Peyer's patch (tissue), 4 donors: ENCODE data around the gene DBP. TPM values are rescaled to one million over a fixed set of nuclear protein-coding genes. Genes with fewer than 3 reads are reported as not detected.

Experiments used
- DNase-seq, 3 donors: peaks; one replicate each; pipeline ENCODE4 v3.0.0-alpha.2; 2017 to 2019
- H3K27ac ChIP-seq, 4 donors: fragments of 200-600 bp; sonication (generic); one replicate each; pipeline ENCODE4 v1.5.1; 2016 to 2019
- H3K27me3 ChIP-seq, 2 donors: fragments of 200-600 bp; sonication (generic); one replicate each; pipeline ENCODE4 v1.5.1; 2019
- H3K36me3 ChIP-seq, 3 donors: fragments of 200-600 bp; sonication (generic); one replicate each; pipeline ENCODE4 v1.5.1; 2016 to 2019
- H3K4me1 ChIP-seq, 4 donors: fragments of 200-600 bp; sonication (generic); one replicate each; pipeline ENCODE4 v1.5.1; 2016 to 2019
- H3K4me3 ChIP-seq, 4 donors: fragments of 200-600 bp; sonication (generic); 1 replicate in 3 of 4; 2 replicates in 1 of 4; pipeline ENCODE4 v1.5.1; 2016 to 2019; ENCODE audit warnings: mild to moderate bottlenecking in 1 of 4
- H3K9me3 ChIP-seq, 4 donors: fragments of 200-600 bp; sonication (generic); one replicate each; pipeline ENCODE4 v1.5.1; 2016 to 2019; ENCODE audit warnings: mild to moderate bottlenecking in 1 of 4
- POLR2A ChIP-seq, 2 donors: fragments of 450-650 bp; IDR thresholded peaks; one replicate each; pipeline ENCODE4 v1.5.1; 2017; ENCODE audit warnings: antibody characterized with exemption in 2 of 2, mild to moderate bottlenecking in 2 of 2, moderate library complexity in 2 of 2
- total RNA-seq, 4 donors: library from RNA; depleted of rRNA; stranded (reverse); fragments of >200 nt; gene quantifications; one replicate each; pipeline ENCODE4 v1.1.0, GENCODE V29; 2016
- TF ChIP-seq, protein P1 (sequence below), 6 experiments: fragments of 450-650 bp in 4 of 6; fragments of 200-600 bp in 2 of 6; sonication (generic) in 1 of 6; IDR thresholded peaks; one replicate each; pipeline ENCODE4 v1.5.1; 2017 to 2019; ENCODE audit warnings: antibody characterized with exemption in 6 of 6, mild to moderate bottlenecking in 3 of 6, moderate library complexity in 1 of 6

The DBP gene
- total RNA-seq, 4 donors from 2014 or later: 9.9 to 51.5 (median 35.8) TPM

DNA sequence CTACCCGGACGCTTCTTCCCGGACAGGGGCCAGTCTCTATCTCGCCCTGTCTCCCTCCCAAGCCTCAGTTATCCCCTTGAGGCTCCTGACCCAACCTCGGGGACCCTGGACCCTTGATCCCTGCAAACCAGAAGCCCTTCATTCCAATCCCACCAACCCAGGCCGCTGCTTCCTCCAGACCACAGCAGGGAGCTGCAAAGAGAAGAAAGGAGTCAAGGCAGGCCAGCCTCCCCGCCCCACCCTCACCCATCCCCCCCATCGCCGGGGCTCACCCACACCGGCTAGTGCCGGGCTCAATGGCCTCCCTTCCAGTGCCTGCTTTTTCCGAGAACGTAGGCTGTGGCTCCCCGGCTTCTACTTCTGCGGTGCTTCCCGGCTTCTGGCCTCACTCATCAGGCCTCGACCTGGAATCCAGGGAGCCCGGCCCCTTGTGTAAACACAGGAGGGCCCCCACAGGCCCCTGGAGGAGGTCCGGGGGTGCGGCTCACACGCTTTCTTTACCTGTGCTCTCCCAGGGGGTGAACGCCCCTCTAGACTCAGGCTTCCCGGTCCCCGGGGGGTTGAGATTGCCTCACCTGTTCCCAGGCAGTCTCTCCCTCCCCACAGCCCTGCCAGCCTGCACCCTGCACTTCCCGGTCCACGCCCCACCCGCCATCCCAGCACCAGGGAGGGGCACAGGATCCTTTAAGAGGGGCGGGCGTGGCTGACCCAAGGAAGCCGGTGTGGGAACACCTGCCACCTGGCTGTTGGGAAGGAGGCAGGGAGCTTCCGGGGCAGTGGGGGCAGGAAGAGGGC, 22.5 kb downstream of the DBP start, which contains the start of gene FAM83E:
Gene FAM83E (minus strand): TSS at position 641 of the 795 bp plus-strand sequence. CDS start 1,704 bp downstream, outside the sequence.
- Histone ChIP-seq H3K27ac (peak within 1 kb of the TSS; percentile 10 to 97 (median 92)), H3K4me1 (peaks cover 4 to 30% (median 11%) of the 10 kb centered on the region in 4 donors), H3K9me3 (no peaks in the 10 kb centered on the region), H3K27me3 (no peaks in the 10 kb centered on the region), H3K36me3 (peaks cover 0 to 34% (median 0%) of the 10 kb centered on the region in 3 donors), H3K4me3 (peak within 1 kb of the TSS in 3 of 4 donors; percentile 30 to 62 (median 56))
- TF ChIP-seq, protein P1, sequence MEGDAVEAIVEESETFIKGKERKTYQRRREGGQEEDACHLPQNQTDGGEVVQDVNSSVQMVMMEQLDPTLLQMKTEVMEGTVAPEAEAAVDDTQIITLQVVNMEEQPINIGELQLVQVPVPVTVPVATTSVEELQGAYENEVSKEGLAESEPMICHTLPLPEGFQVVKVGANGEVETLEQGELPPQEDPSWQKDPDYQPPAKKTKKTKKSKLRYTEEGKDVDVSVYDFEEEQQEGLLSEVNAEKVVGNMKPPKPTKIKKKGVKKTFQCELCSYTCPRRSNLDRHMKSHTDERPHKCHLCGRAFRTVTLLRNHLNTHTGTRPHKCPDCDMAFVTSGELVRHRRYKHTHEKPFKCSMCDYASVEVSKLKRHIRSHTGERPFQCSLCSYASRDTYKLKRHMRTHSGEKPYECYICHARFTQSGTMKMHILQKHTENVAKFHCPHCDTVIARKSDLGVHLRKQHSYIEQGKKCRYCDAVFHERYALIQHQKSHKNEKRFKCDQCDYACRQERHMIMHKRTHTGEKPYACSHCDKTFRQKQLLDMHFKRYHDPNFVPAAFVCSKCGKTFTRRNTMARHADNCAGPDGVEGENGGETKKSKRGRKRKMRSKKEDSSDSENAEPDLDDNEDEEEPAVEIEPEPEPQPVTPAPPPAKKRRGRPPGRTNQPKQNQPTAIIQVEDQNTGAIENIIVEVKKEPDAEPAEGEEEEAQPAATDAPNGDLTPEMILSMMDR (IDR thresholded peaks at IDR 0.05): peak in 3 of 6 experiments; percentile 41 to 61 (median 50)
- TF ChIP-seq POLR2A (IDR thresholded peaks at IDR 0.05): peak; percentile 85 to 93
- DNase-seq: peak in 2 of 3 donors; percentile 95 to 97

DNA sequence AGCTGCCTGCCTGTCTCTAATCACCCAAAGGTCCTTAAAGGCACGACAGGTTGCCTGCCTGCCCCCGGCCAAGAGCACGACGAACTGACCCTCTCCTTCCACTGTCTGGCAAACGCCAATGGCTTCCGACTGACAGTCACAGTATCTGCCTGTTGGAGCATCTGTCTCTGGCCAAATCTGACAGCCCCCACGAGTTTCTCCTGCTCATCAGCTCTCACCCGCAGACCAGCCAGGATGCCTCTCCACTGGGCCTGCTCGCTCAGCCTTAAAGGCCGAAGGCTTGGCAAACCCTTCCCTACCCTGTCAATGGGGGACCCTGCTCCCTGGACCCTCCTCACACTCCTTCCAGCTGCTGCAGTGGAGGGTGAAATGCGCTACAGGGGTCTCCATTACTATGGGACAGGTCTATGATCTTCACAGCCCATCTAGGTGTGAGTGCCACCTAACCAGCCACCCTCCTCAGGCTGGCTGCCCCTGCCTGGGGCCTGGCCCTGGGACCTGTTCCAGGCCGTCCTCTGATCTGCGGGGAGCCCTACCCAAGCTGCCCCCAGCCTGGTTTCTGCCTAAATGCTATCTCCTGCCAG, 23.2 kb downstream of the DBP start:
- H3K27me3 ChIP-seq: no peaks in the 10 kb centered on the region
- peak overlapping the region in 3 of 4 donors; percentile 88 to 97 (median 96) for H3K27ac ChIP-seq
- peaks cover 0 to 37% (median 0%) of the 10 kb centered on the region in 3 donors for H3K36me3 ChIP-seq
- TF ChIP-seq POLR2A (IDR thresholded peaks at IDR 0.05): no peak
- TF ChIP-seq, protein P1 (IDR thresholded peaks at IDR 0.05): no peak
- DNase-seq: peak in 1 of 3 donors; percentile 65
- peaks cover 4 to 29% (median 11%) of the 10 kb centered on the region in 4 donors for H3K4me1 ChIP-seq
- no peaks in the 10 kb centered on the region for H3K9me3 ChIP-seq
- H3K4me3 ChIP-seq: peak overlapping the region in 3 of 4 donors; percentile 30 to 62 (median 56)

DNA sequence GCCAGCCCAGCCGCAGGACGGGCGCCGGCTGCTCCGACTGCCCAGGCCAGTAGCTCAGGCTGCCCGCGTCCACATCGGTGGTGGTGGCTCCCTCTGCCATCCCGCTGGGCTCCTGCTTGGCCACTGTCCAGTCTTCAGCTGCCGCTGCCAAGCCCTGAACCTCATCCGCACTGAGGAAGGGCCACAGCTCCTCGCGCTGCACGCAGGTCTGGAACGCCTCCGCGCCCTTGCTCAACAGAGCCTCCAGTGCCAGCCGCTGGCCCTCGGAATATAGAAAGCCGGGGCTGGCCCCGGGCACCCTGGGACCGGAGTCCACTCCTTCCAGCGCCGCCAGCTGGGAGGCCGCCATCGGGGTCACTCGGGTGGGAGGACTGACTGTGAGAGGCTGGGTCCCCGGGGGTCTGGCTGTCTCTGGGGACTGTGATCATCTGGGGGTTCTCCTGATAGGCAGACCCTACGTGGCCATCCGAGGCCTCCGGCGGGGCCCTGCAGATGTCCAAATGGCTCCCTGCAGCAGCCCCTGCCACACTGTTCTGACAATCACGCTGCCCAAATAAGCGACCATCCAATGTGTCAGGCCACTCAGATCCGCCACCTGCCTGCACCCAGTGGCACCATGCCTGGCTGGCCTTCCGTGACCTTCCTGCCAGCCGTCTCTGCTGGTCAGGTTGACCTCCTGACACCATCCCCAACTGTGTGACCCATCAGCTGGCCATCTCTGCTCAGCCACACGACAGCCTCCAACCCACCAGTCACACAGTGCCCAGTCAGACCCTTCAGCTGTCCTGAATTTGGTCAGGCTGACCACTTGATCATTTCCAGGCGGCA, 23.9 kb downstream of the DBP start:
- H3K4me3 ChIP-seq: peak overlapping the region in 3 of 4 donors; percentile 30 to 62 (median 56)
- H3K27me3 ChIP-seq: no peaks in the 10 kb centered on the region
- peak in 2 of 3 donors; percentile 78 to 86 for DNase-seq
- peaks cover 0 to 37% (median 0%) of the 10 kb centered on the region in 3 donors for H3K36me3 ChIP-seq
- peaks cover 4 to 29% (median 11%) of the 10 kb centered on the region in 4 donors for H3K4me1 ChIP-seq
- H3K27ac ChIP-seq: peak overlapping the region in 3 of 4 donors; percentile 88 to 97 (median 96)
- peak; percentile 45 to 78 for TF ChIP-seq POLR2A (IDR thresholded peaks at IDR 0.05)
- TF ChIP-seq, protein P1 (IDR thresholded peaks at IDR 0.05): no peak
- no peaks in the 10 kb centered on the region for H3K9me3 ChIP-seq

DNA sequence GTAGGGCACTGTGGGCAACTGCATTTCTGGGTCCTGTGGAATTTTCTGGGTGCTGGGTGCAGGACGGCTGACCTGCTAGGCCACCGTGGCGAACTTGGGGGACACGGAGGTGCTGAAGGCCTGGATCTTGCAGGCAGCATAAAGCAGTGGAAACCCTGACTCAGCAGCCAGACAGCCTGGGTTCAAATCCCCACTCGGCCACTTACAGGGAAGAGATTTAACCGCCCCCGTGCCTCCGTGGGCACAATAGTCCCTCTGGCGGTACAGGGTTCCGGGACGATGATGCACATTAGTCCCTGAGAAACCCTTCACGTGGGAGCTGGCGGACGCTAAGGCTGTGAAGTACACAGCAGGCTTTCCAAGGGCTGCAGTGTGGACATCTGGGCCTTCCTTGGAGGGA, 25.3 kb downstream of the DBP start:
- peak overlapping the region in 1 of 4 donors; percentile 62 for H3K4me3 ChIP-seq
- no peak overlapping the region for H3K27ac ChIP-seq
- no peak for DNase-seq
- H3K4me1 ChIP-seq: peaks cover 0 to 15% (median under 1%) of the 10 kb centered on the region in 4 donors
- peaks cover 0 to 34% (median 0%) of the 10 kb centered on the region in 3 donors for H3K36me3 ChIP-seq
- no peak for TF ChIP-seq POLR2A (IDR thresholded peaks at IDR 0.05)
- TF ChIP-seq, protein P1 (IDR thresholded peaks at IDR 0.05): no peak
- H3K9me3 ChIP-seq: no peaks in the 10 kb centered on the region
- no peaks in the 10 kb centered on the region for H3K27me3 ChIP-seq

DNA sequence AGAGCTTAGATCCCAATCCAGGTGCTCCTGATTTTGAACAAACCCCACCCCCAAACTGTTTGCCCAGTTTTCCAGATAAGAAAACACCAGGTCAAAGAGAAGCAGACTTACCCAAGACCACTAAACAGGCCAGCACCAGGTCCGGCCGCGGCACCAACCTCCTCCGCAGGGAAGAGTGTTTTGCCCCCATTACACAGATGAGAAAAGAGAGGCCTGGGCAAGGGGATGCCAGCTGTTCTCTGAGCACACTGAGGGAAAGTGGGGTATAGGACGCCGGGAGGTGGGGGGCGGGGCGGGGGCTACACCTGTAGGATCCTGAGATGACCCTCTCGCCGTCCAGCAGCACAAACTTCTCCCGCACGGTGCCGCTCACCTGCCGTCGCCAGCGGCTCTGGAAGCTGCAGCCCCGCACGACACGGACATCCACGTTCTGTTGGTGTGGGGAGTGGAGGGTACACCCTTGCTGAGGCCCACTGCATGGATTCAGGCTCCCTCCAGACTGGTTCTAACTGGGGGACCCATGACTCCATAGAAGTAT, 27.5 kb downstream of the DBP start:
- no peak for DNase-seq
- Histone ChIP-seq H3K4me1 (no peaks in the 10 kb centered on the region), H3K36me3 (peaks cover 0 to 12% (median 0%) of the 10 kb centered on the region in 3 donors), H3K27ac (no peak overlapping the region), H3K27me3 (no peaks in the 10 kb centered on the region), H3K4me3 (no peak overlapping the region), H3K9me3 (no peaks in the 10 kb centered on the region)
- TF ChIP-seq, protein P1 (IDR thresholded peaks at IDR 0.05): no peak
- no peak for TF ChIP-seq POLR2A (IDR thresholded peaks at IDR 0.05)
